Measurements from ENCODE around the gene CRY1.
"Not testable (repeated sequence)": the region's sequence is repeated elsewhere in the genome, so short reads cannot be mapped to it uniquely, and the experiment has no call there.

Gene CRY1

DNA sequence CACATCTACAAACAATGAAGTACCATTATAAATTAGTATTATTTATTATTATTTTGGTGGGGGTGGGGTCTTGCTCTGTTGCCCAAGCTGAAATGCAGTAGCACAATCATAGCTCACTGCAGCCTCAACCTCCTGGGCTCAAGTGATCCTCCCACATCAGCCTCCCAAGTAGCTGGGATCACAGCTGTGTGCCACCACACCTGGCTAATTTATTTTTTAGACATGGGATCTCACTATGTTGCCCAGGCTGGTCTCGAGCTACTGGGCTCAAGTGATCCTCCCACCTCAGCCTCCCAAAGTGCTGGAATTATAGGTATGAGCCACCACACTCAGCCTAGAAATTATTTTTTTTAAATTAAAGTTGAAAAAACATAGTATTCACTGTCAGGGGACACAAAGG, 15.0 kb upstream of the CRY1 start:
- DNase-seq (ENCODE audit: low spot score), result not testable (repeated sequence)

DNA sequence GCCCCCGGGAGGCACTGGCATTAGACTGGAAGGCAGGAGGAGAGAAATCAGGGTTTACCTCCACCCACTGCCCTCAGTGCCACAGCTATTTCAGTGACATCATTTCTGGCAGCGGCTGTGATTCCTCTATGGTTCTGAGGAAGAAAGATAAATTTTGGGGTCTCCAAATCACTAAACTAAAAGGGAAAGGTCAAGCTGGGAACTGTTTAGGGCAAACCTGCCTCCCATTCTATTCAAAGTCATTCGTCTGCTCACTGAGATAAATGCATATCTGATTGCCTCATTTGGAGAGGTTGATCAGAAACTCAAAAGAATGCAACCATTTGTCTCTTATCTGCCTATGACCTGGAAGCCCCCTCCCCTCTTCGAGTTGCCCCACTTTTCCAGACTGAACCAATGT, 14.0 kb upstream of the CRY1 start:
- DNase-seq (ENCODE audit: low spot score), result no peak

DNA sequence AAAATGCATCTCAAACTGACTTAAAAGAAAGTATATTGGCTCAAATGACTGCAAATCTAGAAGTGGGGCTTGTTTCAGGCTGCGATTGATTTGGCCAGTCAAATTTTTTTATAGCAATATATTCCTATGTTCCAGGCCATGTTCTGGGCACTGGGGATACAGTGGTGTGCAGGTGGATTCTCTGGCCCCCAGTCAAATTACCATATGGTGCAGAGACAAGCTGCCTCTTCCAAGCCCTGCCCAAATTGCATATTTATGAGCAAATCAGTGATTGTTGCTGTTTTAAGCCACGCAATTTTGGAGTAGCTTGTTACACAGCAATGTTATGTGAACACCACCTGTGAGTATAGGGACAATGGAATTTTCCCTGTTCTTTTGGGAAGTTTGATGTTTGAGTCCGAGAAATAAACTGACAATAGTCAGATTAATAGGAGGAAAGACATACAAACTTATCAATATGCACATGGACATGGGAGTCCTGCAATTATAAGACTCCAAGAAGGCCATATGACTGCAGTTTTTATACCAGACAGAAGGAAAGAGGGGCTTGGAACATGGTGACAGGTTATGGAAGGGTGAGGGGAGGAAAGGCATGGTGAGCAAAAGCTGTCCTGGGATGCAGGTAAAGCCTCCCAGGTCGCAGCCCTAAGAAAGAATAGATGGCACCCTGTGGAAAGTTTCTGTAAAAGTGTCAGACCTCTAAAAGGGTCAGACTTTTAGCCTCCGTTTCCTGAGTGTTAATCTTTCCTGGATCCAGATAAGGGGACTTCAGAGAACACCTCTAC, 13.1 kb upstream of the CRY1 start:
- DNase-seq (ENCODE audit: low spot score), result no peak

DNA sequence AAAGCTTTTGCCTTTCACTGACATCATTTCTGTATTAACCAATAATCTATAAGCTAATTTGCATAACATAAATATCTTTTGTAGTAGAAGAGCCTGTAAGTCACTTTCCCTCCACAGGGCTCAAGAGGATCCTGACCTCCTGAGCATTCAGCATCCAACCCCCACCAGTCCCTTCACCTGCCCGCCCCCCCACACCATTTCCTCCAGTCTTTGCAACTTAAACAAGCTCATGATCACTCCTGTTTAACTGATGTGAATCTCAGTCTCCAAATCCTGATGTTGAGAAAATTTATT, 12.0 kb upstream of the CRY1 start:
- DNase-seq (ENCODE audit: low spot score), result no peak

DNA sequence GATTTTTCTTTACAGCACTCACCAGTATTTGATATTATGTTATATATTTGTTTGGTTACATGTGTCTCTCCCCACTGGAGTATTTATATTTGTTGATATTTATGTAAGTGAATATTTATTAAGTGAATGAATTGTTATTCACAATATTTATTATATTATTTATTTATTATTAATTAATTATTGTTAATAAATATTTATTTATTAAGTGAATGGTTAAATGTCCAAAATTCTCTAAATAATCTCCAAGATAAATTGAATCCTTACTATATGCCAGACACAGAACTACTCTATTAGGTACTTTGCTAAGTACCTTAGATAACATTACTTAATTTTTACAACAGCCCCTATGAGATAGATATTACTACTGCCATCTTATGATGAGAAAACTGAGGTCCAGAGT, 10.2 kb upstream of the CRY1 start:
- no peak for DNase-seq (ENCODE audit: low spot score)

DNA sequence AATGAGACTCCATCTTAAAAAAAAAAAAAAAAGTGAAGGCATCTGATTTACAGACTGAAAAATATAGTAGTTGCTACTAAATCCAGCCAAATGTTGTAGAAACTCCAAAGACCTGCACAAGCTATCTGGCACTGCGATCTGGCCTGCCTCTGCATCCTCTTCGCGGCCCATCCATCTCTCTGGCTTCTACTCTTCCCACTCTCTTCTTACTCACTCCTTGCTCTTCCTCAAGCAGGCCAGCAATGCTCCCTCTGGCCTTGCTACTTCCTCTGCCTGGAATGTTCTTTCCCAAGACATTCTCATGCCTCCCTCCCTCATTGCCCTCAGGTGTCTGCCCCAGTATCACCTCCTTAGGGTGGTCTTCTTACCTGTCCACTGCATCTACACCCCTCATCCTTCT, 9.7 kb upstream of the CRY1 start:
- DNase-seq (ENCODE audit: low spot score), result no peak

DNA sequence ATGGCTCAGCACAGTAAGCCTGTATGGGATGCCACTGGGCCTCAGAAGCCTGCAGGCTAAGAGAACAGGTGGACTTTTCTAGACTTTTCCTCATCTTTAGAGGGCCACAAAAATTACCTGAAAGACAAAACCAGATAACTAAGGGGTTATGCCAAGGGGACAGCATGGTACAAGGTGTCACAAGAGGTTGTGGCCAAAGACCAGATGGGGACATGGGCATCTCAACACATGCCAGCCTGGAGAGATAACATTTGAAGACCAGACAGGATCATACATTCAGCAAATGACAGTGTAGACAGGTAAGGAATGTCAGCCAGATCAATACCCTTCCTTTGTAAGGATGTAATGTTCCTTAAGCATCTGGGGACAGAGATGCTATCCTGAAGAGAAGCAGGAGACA, 8.9 kb upstream of the CRY1 start:
- DNase-seq (ENCODE audit: low spot score), result no peak

DNA sequence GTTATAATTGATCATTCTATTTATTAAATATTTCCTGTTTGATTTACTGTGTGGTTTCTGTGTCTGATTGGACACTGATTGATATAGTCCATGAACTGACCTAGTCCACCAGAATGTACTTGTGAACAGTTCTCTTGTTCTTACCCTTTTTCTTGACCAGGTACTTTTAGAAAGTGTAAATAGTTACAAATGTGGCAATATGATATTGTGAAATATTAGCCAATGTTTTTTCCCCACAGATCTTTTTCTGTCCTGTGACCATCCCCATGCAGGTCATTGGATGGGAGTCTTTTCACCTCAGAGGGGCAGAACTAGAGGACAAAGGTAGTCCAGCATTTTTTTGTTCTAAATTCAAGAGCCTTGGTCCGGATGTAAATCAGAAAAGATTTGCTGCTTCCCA, 8.3 kb upstream of the CRY1 start:
- no peak for DNase-seq (ENCODE audit: low spot score)

DNA sequence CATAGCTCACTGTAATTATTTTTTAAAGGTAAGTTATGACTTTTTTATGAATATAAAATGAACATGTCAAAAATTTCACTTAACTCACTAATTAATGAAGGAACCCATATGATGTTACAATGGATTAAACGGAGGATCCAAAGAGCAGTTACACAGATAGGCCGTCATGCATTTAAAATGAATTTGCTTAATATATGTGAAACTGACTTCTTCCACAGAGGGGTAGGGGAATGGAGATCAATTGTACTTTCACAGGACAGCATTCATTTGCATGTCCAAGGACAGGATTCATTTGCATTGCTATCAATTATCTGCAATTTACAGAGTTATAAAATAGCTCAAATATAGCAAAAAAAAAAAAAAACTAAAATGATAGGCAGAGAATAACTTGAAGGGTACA, 6.6 kb upstream of the CRY1 start:
- DNase-seq (ENCODE audit: low spot score), result no peak

DNA sequence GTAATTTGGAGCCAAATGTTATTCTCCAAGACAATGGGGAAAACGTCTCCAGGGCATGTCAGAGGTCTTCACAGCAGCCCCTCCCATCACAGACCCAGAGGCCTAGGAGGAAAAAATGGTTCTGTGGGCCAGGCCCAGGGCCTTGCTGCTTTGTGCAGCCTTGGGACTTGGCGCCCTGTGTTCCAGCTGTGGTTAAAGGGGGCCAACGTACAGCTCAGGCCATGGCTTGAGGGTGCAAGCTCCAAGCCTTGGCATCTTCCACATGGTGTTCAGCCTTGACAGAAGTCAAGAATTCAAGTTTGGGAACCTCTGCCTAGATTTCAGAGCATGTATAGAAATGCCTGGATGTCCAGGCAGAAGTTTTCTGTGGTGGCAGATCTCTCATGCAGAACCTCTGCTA, 3.2 kb upstream of the CRY1 start:
- no peak for DNase-seq (ENCODE audit: low spot score)

DNA sequence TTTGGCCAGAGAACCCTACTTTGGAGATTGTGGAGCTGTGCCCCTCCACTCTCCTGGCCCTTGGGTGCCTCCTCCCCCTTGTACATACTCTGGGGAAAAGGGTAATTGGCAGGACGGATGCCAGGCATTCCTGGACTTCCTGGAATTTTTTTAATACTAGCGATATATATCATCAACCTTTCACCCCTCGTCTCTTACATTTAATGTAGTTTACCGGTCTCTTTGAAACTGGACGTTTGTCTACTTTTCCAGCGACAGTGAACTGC, 767 bp upstream of the CRY1 start:
- no peak for DNase-seq (ENCODE audit: low spot score)

DNA sequence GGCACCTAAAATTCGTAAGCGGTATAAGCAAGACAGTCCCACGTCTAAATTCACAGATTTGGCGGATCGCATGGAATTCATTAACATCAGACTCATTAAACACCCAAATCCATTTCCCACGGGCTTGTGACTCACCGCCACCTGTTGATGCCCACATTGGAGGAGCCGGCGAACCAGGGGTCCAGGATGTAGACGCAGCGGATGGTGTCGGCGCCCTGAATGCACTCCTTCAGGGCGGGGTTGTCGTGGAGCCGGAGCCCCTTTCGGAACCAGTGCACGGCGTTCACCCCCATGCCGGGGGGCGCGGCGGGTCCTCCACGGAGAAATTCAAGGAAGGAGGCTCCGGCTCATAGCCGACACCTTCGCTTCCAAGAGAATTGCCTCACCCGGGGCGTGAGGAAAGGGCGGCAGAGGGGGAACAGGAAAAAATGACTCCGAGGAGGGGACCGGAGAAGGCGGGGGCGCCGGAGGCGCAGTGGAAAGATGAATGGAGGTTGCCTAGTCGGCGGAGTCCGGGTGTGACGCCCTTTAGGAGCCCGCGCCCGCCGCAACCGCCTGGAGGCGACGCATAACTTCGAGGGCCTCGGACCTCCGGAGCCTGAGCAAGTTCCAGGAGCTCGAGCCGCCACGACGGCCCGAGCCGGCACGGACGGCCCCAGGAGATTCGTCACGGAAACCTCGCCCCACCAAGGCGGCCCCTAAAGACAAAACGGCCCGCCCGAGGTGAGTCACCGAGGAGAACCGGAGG, 506 bp downstream of the CRY1 start:
- DNase-seq (ENCODE audit: low spot score), result no peak

DNA sequence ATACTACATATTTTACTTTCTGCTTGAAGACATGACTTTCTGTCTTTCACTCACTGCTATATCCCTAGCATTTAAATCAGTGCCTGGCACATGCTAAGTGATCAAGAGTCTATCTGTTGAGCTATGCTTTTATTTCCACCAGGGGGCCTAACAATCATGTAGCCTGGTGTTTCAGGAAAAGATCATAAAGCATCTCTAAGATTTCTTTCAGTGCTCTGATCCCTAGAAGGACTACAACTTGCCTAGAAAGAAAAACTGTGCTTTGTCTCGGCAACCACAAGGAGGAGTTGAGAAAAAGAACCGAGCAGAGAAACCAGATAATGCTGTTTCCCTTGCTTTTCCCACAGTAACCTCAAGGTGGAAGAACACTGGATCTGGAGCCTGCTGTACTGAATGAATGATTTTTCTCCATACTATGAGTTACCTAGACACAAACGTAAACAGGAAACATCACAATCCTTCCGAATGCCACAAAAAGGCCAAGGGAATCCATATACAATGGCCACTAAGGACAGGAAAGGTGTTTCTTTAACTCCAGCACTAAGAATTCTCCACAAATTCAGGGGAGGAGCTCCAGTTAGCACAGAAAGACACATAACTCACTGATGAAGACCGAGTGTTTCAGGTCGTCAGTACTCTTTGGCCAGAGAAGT, 1.2 kb downstream of the CRY1 start:
- DNase-seq (ENCODE audit: low spot score), result peak; percentile 69

DNA sequence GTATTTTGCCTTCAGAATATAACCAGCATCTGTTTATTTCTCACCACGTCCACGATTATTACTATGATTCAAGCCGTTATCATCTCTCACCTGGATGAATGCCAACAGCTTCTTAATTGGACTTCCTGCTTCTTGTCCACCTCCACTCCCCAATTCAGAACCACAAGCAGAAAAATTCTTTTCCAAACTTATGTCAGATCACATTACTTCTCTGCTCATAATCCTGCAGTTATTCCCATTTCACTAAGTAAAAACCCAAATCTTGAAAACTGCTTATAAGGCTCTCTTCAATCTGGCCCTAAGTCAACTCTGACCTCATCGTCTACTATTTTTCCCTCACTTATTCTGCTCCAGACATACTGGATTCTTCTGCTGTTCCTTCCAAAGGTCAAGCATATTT, 2.0 kb downstream of the CRY1 start:
- DNase-seq (ENCODE audit: low spot score), result peak; percentile 21

DNA sequence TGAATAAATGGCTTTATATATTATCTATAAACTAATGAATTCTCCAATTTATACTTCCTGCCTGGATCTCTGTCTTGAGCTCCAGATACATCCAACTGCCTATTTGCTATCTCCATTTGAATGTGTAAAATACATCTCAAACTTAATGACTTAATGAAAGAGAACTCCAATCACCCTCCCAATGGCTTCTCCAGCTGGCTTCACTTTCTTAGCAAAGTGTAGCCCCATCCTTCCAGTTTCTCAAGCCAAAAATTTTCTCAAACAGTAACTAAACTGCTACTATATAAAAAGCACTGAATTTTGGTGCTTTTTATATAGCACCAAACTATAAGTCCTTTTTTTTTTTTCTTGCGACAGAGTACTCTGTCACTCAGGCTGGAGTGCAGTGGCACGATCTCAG, 2.6 kb downstream of the CRY1 start:
- DNase-seq (ENCODE audit: low spot score), result no peak

DNA sequence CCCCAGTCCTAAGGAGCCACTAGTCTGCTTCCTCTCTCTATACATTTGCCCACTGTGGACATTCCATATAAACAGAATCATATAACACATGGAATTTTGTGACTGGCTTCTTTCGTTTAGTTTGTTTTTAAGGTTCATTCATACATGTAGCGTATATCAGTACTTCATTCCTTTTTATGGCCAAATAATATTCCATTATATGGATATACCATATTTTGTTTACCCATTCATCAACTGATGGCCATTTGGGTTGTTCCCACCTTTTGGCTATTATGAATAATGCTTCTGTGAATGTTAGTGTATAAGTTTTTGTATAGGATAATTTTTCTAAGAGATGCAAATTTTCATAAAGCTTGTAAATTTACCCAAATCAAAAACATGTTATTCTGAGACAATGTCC, 4.4 kb downstream of the CRY1 start:
- no peak for DNase-seq (ENCODE audit: low spot score)

DNA sequence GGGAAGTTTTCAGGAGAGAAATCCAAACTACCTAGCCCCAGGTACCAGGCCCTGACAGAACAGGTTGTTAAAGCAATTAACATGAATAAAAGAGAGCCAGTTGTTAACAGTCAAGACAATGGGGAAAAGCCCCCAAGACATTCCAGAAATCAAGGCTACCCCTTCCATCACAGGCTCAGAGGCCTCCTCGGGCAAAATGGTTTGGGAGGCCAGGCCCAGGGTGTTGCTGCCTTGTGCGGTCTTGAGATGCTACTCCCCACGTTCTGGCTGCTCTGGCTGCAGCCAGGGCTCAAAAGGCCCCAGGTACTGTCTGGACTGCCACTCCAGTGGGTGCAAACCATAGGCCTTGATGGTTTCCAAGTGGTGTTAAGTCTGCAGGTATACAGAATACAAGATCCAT, 7.0 kb downstream of the CRY1 start:
- no peak for DNase-seq (ENCODE audit: low spot score)

DNA sequence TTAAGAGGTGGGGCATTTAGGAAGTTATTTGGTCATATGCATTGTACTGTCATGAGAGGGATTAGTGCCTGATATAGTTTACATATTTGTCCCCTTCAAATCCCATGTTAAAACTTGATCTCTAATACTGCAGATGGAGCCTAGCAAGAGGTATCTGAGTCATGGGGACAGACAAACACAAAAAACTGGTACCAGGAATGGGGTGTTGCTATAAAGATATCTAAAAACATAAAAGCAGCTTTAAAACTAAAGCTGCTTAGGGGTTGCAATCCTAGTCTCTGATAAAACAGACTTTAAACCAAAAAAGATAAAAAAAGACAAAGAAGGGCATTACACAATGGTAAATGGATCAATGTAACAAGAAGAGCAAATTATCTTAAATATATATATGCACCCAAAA, 11.6 kb downstream of the CRY1 start:
- no peak for DNase-seq (ENCODE audit: low spot score)

DNA sequence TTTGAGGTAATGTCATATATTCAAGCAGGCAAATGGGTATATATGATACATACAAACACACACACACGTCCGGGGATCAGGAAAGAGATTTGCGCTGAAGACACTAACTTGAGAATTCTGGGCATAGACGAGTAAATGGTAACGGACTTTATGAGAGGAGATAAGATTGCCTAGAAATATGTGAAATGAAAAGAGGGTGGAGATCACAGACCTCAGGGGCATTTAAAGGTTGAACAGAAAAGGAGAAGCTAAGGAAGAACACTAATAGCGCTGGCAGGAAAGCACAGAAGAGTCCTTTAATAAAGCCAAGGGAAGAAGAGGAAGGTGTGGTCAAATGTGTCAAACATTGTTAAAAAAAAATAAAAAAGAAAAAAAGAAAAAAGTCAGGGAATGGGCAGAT, 13.1 kb downstream of the CRY1 start:
- no peak for DNase-seq (ENCODE audit: low spot score)

DNA sequence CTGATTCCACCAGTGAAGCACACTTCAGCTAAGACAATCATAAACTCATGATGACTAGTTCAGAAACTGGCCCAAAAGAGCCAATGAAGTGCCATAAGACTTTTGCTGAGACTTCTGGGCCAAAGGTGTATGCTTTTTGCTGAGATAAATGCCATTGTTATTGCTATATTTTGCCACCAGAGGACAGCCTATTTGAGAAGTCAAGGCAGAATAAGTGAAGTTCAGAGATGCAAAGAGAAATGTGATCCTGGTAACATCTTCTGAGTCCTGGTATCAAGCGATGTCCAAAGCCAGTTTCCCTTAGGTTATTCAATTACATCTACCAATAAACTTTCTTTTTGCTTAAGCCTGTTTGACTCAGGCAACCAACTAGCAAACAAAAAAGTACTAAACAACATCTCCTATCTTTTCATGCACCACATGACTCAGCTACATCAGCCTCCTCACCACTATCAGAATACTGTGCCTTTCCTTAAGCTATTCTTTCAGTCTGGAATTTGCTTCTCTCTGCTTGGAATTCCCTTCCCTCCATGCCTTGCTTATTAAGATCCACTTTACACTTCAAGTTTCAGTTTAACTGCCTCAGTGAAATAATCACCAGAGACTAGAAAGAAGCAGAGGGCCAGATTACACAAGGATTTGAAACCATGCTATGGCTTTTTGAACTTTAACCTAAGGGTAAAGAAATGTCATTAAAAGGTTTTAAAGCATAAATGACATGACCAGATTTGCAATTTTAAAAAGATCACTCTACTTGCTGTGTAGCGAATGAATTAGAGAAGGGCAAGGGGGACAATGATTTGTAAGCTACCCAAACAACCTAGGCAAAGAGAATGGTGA, 14.0 kb downstream of the CRY1 start:
- peak; percentile 20 for DNase-seq (ENCODE audit: low spot score)

DNA sequence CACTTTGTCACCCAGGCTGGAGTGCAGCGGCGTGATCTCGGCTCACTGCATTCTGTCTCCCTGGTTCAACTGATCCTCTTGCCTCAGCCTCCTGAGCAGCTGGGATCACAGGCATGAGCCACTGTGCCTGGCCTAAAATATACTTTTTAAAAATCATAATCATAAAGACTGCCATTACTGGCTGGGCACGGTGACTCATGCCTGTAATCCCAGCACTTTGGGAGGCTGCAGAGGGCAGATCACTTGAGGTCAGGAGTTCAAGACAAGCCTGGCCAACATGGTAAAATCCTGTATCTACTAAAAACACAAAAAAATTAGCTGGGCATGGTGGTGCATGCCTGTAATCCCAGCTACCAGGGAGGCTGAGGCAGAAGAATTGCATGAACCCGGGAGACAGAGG, 20.1 kb downstream of the CRY1 start:
- DNase-seq (ENCODE audit: low spot score), result not testable (repeated sequence)

DNA sequence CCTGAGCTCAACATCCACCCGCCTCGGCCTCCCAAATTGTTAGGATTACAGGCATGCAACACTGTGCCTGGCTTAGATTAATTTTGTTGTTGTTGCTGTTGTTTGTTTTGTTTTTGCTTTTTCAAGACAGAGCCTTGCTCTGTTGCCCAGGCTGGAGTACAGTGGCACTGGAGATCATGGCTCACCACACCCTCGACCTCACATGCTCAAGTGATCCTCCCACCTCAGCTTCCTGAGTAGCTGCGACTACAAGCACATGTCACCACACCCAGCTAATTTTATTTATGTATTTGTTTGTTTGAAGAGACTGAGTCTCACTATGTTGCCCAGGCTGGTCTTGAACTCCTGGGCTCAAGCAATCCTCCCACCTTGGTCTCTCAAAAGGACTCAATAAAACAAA, 26.7 kb downstream of the CRY1 start:
- no peak for DNase-seq (ENCODE audit: low spot score)

DNA sequence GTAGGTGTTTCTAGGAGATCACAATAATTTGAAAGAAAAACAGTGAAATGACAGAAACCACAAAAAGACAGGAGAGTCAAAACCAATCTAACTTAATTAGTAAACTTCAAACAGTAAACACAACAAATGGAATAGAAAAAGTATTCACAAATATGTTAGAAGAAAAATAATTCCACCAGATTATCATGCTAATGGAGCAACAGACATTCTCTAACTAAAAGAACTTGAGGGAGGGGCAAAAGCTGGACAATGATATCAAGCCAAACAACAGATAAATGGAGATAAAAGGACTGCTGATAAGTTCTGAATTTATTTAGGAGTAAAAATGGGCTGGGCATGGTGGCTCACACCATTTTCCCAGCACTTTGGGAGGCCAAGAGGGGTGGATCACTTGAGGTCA, 28.7 kb downstream of the CRY1 start:
- no peak for DNase-seq (ENCODE audit: low spot score)
